LNCaP clone FGC (cell line): Measurements from ENCODE around the gene PLD5.
"Not testable (repeated sequence)": the region's sequence is repeated elsewhere in the genome, so short reads cannot be mapped to it uniquely, and the experiment has no call there.

Experiments
- DNase-seq: peaks from one replicate; pipeline ENCODE4 v3.0.0-alpha.2; 2011; ENCODE audit warnings: low read depth
- H3K4me3 ChIP-seq: 2 replicates; pipeline ENCODE4 v1.5.1; 2011; ENCODE audit warnings: mild to moderate bottlenecking, low read depth, low read length, control low read depth
- CTCF ChIP-seq: IDR thresholded peaks from 2 replicates; pipeline ENCODE4 v1.5.1; 2012; ENCODE audit warnings: mild to moderate bottlenecking; ENCODE audit not compliant: control insufficient read depth, insufficient read depth; ENCODE audit errors: extremely low read depth

PLD5 gene

GRCh38 chr1:242506724-242507123 lies 17.8 kb downstream of the PLD5 start:
- no peak for TF ChIP-seq CTCF
- no peak overlapping the region for H3K4me3 ChIP-seq
- no peak for DNase-seq

- no peak overlapping the region for H3K4me3 ChIP-seq
- no peak for TF ChIP-seq CTCF
- DNase-seq: no peak
These were observed 35.0 kb downstream of the PLD5 start for GRCh38 chr1:242489545-242489944.

GRCh38 chr1:242477944-242478343 lies 46.6 kb downstream of the PLD5 start:
- DNase-seq: no peak
- TF ChIP-seq CTCF: no peak
- no peak overlapping the region for H3K4me3 ChIP-seq

- DNase-seq: no peak
- TF ChIP-seq CTCF: no peak
- no peak overlapping the region for H3K4me3 ChIP-seq
These were observed 53.7 kb downstream of the PLD5 start for GRCh38 chr1:242470774-242471173.

DNA sequence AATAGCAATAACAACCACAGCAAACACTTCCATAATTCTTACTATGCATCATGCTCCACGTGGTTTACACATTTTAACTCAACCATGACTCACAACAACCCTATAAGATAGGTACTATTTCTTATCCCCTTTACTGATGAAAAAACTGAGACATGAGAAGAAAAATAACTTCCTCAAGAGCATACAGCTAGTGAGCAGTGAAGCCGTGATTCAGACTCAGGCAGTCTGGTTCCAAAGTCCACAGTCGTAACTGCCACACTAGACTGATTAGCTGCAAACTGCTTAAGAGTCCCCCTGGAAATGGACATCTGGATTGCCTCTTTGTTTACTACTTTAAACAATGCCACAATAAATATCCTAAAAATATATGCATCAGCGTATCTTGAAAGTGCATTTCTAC lies 55.7 kb downstream of the PLD5 start:
- H3K4me3 ChIP-seq: no peak overlapping the region
- no peak for TF ChIP-seq CTCF
- DNase-seq: no peak

- peak; percentile 26 for DNase-seq
- no peak overlapping the region for H3K4me3 ChIP-seq
- TF ChIP-seq CTCF: peak; percentile 76
These were observed 56.8 kb downstream of the PLD5 start for GRCh38 chr1:242467556-242468145.

DNA sequence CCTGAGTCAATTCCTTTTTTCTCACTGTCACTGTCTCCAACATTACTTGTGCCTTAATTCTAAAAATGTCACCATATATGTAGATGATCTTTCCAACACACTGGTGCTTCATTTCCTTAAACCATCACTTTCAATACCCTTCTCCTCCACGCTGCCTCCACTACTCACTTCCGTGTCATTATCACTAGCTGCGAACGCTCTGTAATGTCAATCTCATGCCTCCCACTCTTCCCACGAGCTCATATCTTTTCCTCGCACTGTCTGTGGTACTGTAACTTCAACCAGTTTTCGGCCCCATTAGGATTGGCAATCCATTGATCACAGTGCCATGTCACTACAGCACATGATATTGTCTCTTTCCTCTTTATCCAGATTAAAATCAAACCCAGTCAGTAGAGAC lies 61.6 kb downstream of the PLD5 start:
- DNase-seq: no peak
- H3K4me3 ChIP-seq: no peak overlapping the region
- no peak for TF ChIP-seq CTCF

- DNase-seq: peak; percentile 27
- not testable (repeated sequence) for H3K4me3 ChIP-seq
These were observed 64.8 kb downstream of the PLD5 start for GRCh38 chr1:242459740-242460139.
